A673 (cell line): ENCODE data around the gene SLC2A2. TPM values are rescaled to one million over a fixed set of nuclear protein-coding genes. Genes with fewer than 3 reads are reported as not detected.

Experiments
- BruUV-seq: library from RNA; stranded (reverse); fragments of 400-500 nt; replicated peaks from 2 replicates; lab custom pipeline; 2021; lab: Mats Ljungman, UMichigan
- CTCF ChIA-PET: fragments of 300-600 bp; sonication (Branson Sonifier 250); formaldehyde crosslinking; loops from one replicate; lab custom pipeline; 2022; ENCODE audit warnings: antibody characterized with exemption; lab: Charles Lee
- POLR2A ChIA-PET: fragments of 300-600 bp; sonication (Branson Sonifier 250); formaldehyde crosslinking; loops from one replicate; lab custom pipeline; 2022; ENCODE audit warnings: antibody characterized with exemption; ENCODE audit not compliant: low non-redundant PET; lab: Charles Lee
- DNase-seq: peaks from one replicate; pipeline ENCODE4 v3.0.0-alpha.2; 2015; ENCODE audit warnings: low spot score
- H3K27ac ChIP-seq: fragments of 200-600 bp; sonication (generic); 2 replicates; pipeline ENCODE4 v1.5.1; 2016; ENCODE audit warnings: mixed run types, low read depth, mild to moderate bottlenecking, mixed read lengths, antibody characterized with exemption, low read length; ENCODE audit not compliant: poor library complexity, severe bottlenecking
- H3K27me3 ChIP-seq: fragments of 200-600 bp; sonication (generic); replicated peaks from 2 replicates; pipeline ENCODE4 v1.6.1; 2017; ENCODE audit warnings: mixed run types, low read depth, mild to moderate bottlenecking, mixed read lengths, antibody characterized with exemption, low read length; ENCODE audit not compliant: insufficient read depth, poor library complexity
- H3K36me3 ChIP-seq: fragments of 200-600 bp; sonication (generic); 2 replicates; pipeline ENCODE4 v1.6.1; 2016; ENCODE audit warnings: mixed run types, mild to moderate bottlenecking, mixed read lengths, antibody characterized with exemption, low read length; ENCODE audit not compliant: insufficient read depth, poor library complexity, severe bottlenecking
- H3K4me1 ChIP-seq: fragments of 200-600 bp; sonication (generic); 2 replicates; pipeline ENCODE4 v1.6.1; 2017; ENCODE audit warnings: mixed run types, mild to moderate bottlenecking, mixed read lengths, antibody characterized with exemption, low read length; ENCODE audit not compliant: insufficient read depth, poor library complexity, severe bottlenecking
- H3K4me3 ChIP-seq: fragments of 200-600 bp; sonication (generic); 2 replicates; pipeline ENCODE4 v1.5.1; 2016; ENCODE audit warnings: low read depth, mixed run types, mild to moderate bottlenecking, mixed read lengths, low read length; ENCODE audit not compliant: poor library complexity, severe bottlenecking
- H3K9me3 ChIP-seq: fragments of 200-600 bp; sonication (generic); 2 replicates; pipeline ENCODE4 v1.6.1; 2016; ENCODE audit warnings: mixed run types, low read depth, mild to moderate bottlenecking, mixed read lengths, antibody characterized with exemption, low read length; ENCODE audit not compliant: poor library complexity, severe bottlenecking
- CTCF ChIP-seq: fragments of 300-800, 200-600 bp; sonication (generic); conservative IDR thresholded peaks from 2 replicates; pipeline ENCODE4 v1.5.1; 2017; ENCODE audit warnings: low read depth, mild to moderate bottlenecking, antibody characterized with exemption, low read length, moderate library complexity, mixed read lengths
- EZH2 ChIP-seq: fragments of 200-600 bp; sonication (generic); IDR thresholded peaks from 2 replicates; pipeline ENCODE4 v1.6.1; 2017; ENCODE audit warnings: borderline replicate concordance, low read depth, mild to moderate bottlenecking, mixed read lengths, antibody characterized with exemption, low read length; ENCODE audit not compliant: poor library complexity, severe bottlenecking
- intact Hi-C: fragments of 100-400 bp; cut with micrococcal nuclease; formaldehyde crosslinking; loops from one replicate; pipeline ENCODE4 v1.10.0; 2022; ENCODE audit not compliant: unreplicated experiment
- total RNA-seq: library from RNA; stranded (reverse); gene quantifications from 2 replicates; pipeline ENCODE4 v1.2.3, GENCODE V29; 2021

SLC2A2 gene
- total RNA-seq, 1 experiment from 2014 or later: not detected

DNA sequence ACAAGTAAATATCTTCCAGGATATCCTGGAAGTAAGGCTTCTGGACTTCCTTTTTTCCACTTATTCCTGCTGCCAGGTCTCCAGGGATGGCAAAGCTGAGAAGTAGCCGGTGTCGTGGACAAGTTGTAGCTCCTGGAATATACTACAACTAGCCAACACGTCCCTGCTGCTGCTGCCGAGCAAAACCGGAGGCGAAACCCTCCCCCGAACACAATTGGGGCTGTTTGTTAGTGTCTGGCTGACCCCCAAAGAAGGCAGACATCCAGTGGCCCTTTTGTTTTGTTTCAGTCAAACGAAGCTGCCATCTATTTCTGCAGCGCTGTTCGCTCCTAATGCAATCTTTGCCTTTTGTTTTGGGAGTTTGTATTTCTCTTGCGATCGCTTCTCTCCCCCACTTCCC lies 72.8 kb downstream of the SLC2A2 start:
- CTCF ChIA-PET: no interaction called here
- POLR2A ChIA-PET: no interaction called here
- Histone ChIP-seq H3K4me1 (no peaks in the 10 kb centered on the region), H3K27me3 (no peaks in the 10 kb centered on the region), H3K9me3 (no peaks in the 10 kb centered on the region), H3K36me3 (no peaks in the 10 kb centered on the region), H3K27ac (no peak overlapping the region), H3K4me3 (no peak overlapping the region)
- TF ChIP-seq EZH2 (no peak), CTCF (no peak)
- no peak for DNase-seq
- intact Hi-C loops: no loop called here
- no TSS peak for BruUV-seq

GRCh38 chr3:170953229-170953628 lies 73.3 kb downstream of the SLC2A2 start:
- Histone ChIP-seq H3K4me1 (no peaks in the 10 kb centered on the region), H3K4me3 (no peak overlapping the region), H3K36me3 (no peaks in the 10 kb centered on the region), H3K9me3 (no peaks in the 10 kb centered on the region), H3K27me3 (no peaks in the 10 kb centered on the region), H3K27ac (no peak overlapping the region)
- BruUV-seq: no TSS peak
- no peak for DNase-seq
- POLR2A ChIA-PET: no interaction called here
- intact Hi-C loops: no loop called here
- TF ChIP-seq CTCF (no peak), EZH2 (no peak)
- CTCF ChIA-PET: no interaction called here

GRCh38 chr3:170949211-170949610 lies 77.3 kb downstream of the SLC2A2 start:
- BruUV-seq: no TSS peak

More at GRCh38 chr3:170949211-170949610, 77.3 kb downstream of the SLC2A2 start:
- no peak for DNase-seq
- no peak for TF ChIP-seq CTCF
- TF ChIP-seq EZH2: no peak
- Histone ChIP-seq H3K4me1 (no peaks in the 10 kb centered on the region), H3K27ac (no peak overlapping the region), H3K9me3 (no peaks in the 10 kb centered on the region), H3K27me3 (no peaks in the 10 kb centered on the region), H3K36me3 (no peaks in the 10 kb centered on the region), H3K4me3 (no peak overlapping the region)
- ChIA-PET CTCF (no interaction called here), POLR2A (no interaction called here)
- intact Hi-C loops: no loop called here
